ENCODE data around the gene PRR35.

Gene PRR35

GRCh38 chr16:560204-560700 lies at the start of gene PRR35:
TSS of gene PRR35 (plus strand) at chr16:560394. CDS start at chr16:563295, 2,901 bp downstream.
- no peak within 1 kb of the TSS for H3K4me3 ChIP-seq (ENCODE audit: low read length)
- no peak within 1 kb of the TSS for H3K27ac ChIP-seq (ENCODE audit: low read depth, low read length)
- no peak within 1 kb of the TSS for H3K9ac ChIP-seq (ENCODE audit: low read length)
- H3K36me3 ChIP-seq (ENCODE audit: control insufficient read depth, insufficient read depth, low read length): no peaks in the 10 kb centered on the region
- H3K27me3 ChIP-seq (ENCODE audit: control insufficient read depth, insufficient read depth, low read length): peaks cover 19% of the 10 kb centered on the region
- H3K4me1 ChIP-seq (ENCODE audit: control insufficient read depth, insufficient read depth, low read length): no peaks in the 10 kb centered on the region

DNA sequence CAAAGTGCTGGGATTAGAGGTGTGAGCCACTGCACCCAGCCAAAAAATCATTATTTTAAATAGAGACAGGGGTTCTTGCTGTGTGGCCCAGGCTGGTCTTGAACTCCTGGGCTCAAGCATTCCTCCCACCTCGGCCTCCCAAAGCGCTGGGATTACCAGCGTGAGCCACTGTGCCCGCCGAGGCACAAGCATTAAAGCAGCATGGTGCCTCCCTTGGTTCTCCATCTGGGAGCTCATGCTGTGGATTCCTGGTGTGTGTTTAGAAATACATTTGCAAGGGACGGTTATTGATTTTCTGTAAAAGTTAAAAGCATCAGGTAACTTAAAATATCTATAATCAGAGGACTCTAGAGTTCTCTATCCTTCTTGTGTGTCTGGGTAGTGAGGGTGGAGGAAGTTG lies 47.4 kb upstream of the PRR35 start:
- no peak overlapping the region for H3K4me3 ChIP-seq (ENCODE audit: low read length)
- no peaks in the 10 kb centered on the region for H3K27me3 ChIP-seq (ENCODE audit: control insufficient read depth, insufficient read depth, low read length)
- no peaks in the 10 kb centered on the region for H3K4me1 ChIP-seq (ENCODE audit: control insufficient read depth, insufficient read depth, low read length)
- H3K27ac ChIP-seq (ENCODE audit: low read depth, low read length): no peak overlapping the region
- H3K36me3 ChIP-seq (ENCODE audit: control insufficient read depth, insufficient read depth, low read length): no peaks in the 10 kb centered on the region
- H3K9ac ChIP-seq (ENCODE audit: low read length): no peak overlapping the region

DNA sequence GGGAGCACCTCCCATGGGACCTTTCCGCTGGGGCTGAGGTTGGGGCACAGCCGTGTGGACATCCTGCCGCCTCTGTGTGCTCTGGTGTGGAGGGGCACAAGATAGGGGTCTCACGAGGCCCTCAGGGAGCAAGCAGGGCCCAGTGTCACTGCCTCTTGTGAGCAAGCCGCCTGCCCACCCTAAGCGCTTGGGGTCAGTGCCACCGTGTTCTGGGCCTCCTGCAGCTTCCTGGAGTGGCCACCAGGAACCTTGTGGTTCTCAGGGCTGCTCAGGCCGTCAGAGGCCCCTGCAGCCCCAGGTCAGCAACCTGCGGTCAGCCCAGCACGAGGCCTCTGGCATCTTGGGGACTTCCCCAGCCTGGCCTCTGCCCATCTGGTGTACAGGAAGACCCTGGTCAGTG lies 46.2 kb upstream of the PRR35 start:
- Histone ChIP-seq H3K4me3 (ENCODE audit: low read length) (no peak overlapping the region), H3K36me3 (ENCODE audit: control insufficient read depth, insufficient read depth, low read length) (no peaks in the 10 kb centered on the region), H3K9ac (ENCODE audit: low read length) (no peak overlapping the region), H3K27me3 (ENCODE audit: control insufficient read depth, insufficient read depth, low read length) (no peaks in the 10 kb centered on the region), H3K27ac (ENCODE audit: low read depth, low read length) (no peak overlapping the region), H3K4me1 (ENCODE audit: control insufficient read depth, insufficient read depth, low read length) (no peaks in the 10 kb centered on the region)

GRCh38 chr16:515175-515938 lies 44.8 kb upstream of the PRR35 start:
- Histone ChIP-seq H3K27ac (ENCODE audit: low read depth, low read length) (no peak overlapping the region), H3K27me3 (ENCODE audit: control insufficient read depth, insufficient read depth, low read length) (no peaks in the 10 kb centered on the region), H3K36me3 (ENCODE audit: control insufficient read depth, insufficient read depth, low read length) (peaks cover 7% of the 10 kb centered on the region), H3K4me1 (ENCODE audit: control insufficient read depth, insufficient read depth, low read length) (no peaks in the 10 kb centered on the region), H3K9ac (ENCODE audit: low read length) (no peak overlapping the region), H3K4me3 (ENCODE audit: low read length) (no peak overlapping the region)

DNA sequence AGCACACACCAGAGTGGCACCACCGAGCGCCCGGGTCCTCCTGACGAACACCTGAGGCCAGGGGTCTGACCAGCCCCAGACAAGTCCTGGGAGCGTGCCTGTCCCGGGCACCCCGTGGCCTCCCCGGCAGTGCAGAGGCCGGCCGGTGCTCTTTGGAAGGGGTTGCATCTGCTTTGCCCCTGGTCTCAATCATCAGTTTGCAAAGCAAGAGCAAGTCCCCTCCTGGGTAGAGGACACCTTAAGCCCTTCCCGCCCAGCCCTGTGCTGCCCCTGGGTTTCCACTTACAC lies 44.3 kb upstream of the PRR35 start:
- no peaks in the 10 kb centered on the region for H3K27me3 ChIP-seq (ENCODE audit: control insufficient read depth, insufficient read depth, low read length)
- H3K4me3 ChIP-seq (ENCODE audit: low read length): no peak overlapping the region
- no peak overlapping the region for H3K27ac ChIP-seq (ENCODE audit: low read depth, low read length)
- no peaks in the 10 kb centered on the region for H3K4me1 ChIP-seq (ENCODE audit: control insufficient read depth, insufficient read depth, low read length)
- H3K36me3 ChIP-seq (ENCODE audit: control insufficient read depth, insufficient read depth, low read length): peaks cover 11% of the 10 kb centered on the region
- no peak overlapping the region for H3K9ac ChIP-seq (ENCODE audit: low read length)

GRCh38 chr16:516301-516700 lies 43.9 kb upstream of the PRR35 start:
- no peak overlapping the region for H3K27ac ChIP-seq (ENCODE audit: low read depth, low read length)
- H3K36me3 ChIP-seq (ENCODE audit: control insufficient read depth, insufficient read depth, low read length): peaks cover 11% of the 10 kb centered on the region
- no peaks in the 10 kb centered on the region for H3K27me3 ChIP-seq (ENCODE audit: control insufficient read depth, insufficient read depth, low read length)

DNA sequence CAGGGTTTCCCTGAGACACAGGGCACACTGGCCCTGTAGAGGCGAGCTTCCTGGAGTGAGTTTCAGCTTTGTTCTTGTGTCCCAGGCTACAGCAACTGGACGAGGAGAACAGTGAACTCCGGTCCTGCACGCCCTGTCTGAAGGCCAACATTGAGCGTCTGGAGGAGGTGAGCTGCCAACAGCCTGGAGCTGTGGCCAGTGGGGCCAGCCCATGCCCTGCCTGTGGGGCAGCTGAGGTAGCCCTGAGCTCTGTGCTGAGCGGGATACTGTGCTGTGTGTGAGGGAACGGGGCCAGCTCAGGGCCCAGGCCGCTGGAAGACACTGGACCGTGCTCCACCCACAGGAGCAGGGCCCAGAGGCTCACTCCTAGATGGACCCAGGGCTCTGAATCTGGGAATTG lies 41.3 kb upstream of the PRR35 start:
- no peak overlapping the region for H3K4me3 ChIP-seq (ENCODE audit: low read length)
- peaks cover 11% of the 10 kb centered on the region for H3K36me3 ChIP-seq (ENCODE audit: control insufficient read depth, insufficient read depth, low read length)
- no peak overlapping the region for H3K9ac ChIP-seq (ENCODE audit: low read length)
- no peak overlapping the region for H3K27ac ChIP-seq (ENCODE audit: low read depth, low read length)
- H3K4me1 ChIP-seq (ENCODE audit: control insufficient read depth, insufficient read depth, low read length): no peaks in the 10 kb centered on the region
- H3K27me3 ChIP-seq (ENCODE audit: control insufficient read depth, insufficient read depth, low read length): no peaks in the 10 kb centered on the region

More at GRCh38 chr16:516301-516700, 43.9 kb upstream of the PRR35 start:
- H3K9ac ChIP-seq (ENCODE audit: low read length): no peak overlapping the region
- H3K4me3 ChIP-seq (ENCODE audit: low read length): no peak overlapping the region
- H3K4me1 ChIP-seq (ENCODE audit: control insufficient read depth, insufficient read depth, low read length): no peaks in the 10 kb centered on the region

- H3K9ac ChIP-seq (ENCODE audit: low read length): no peak overlapping the region
- H3K4me3 ChIP-seq (ENCODE audit: low read length): no peak overlapping the region
- no peak overlapping the region for H3K27ac ChIP-seq (ENCODE audit: low read depth, low read length)
- no peaks in the 10 kb centered on the region for H3K4me1 ChIP-seq (ENCODE audit: control insufficient read depth, insufficient read depth, low read length)
- no peaks in the 10 kb centered on the region for H3K27me3 ChIP-seq (ENCODE audit: control insufficient read depth, insufficient read depth, low read length)
- peaks cover 11% of the 10 kb centered on the region for H3K36me3 ChIP-seq (ENCODE audit: control insufficient read depth, insufficient read depth, low read length)
Observed at GRCh38 chr16:519425-519824, 40.8 kb upstream of the PRR35 start.

DNA sequence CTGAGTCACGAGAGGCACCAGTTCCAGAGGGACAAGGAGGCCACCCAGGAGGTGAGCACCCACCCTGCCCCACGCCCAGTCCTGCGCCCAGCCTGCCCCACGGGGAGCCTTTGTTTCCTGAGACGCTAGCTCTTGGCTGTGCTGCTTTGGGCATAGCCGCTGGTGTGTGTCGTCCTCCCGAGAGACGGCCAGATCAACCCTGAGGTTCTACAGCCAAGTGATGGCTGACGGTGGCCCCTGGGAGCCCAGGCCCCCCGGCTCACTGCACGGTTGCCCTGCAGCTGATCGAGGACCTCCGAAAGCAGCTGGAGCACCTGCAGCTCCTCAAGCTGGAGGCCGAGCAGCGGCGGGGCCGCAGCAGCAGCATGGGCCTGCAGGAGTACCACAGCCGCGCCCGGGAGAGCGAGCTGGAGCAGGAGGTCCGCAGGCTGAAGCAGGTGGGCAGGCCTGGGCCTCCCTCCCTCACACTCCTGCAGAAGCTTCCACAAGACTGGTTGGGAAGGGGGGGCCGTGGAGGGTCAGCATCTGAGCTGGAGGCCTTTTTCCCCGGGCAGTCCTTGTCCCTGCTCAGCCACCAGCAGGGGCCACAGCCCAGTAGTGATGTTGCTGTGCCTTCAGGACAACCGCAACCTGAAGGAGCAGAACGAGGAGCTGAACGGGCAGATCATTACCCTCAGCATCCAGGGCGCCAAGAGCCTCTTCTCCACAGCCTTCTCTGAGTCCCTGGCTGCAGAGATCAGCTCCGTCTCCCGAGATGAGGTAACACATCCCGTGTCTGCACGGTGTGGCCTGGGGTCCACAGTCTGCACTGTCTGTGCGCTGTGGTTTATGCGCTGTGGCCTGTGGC lies 40.1 kb upstream of the PRR35 start:
- Histone ChIP-seq H3K9ac (ENCODE audit: low read length) (no peak overlapping the region), H3K4me1 (ENCODE audit: control insufficient read depth, insufficient read depth, low read length) (no peaks in the 10 kb centered on the region), H3K36me3 (ENCODE audit: control insufficient read depth, insufficient read depth, low read length) (peaks cover 11% of the 10 kb centered on the region), H3K27ac (ENCODE audit: low read depth, low read length) (no peak overlapping the region), H3K27me3 (ENCODE audit: control insufficient read depth, insufficient read depth, low read length) (no peaks in the 10 kb centered on the region), H3K4me3 (ENCODE audit: low read length) (no peak overlapping the region)

DNA sequence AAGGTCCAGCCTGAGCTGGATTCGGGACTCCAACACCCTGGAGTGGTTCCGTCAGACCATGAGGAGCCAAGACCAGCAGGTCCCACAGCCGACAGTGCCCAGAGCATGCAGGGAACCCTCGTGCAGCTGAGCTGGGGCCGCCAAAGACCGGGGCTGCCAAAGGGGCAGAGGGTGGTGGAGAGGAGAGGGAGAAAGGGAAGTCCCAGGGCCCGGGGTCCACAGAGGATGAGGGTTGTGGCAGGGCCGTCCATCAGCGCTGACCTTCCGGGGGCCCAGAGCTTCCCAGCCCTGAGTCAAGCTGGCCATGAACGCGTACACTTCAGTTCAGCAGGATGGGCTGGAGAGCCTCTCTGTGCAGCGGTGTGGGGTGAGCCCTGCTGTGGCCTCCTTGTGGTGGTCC lies 39.3 kb upstream of the PRR35 start:
- Histone ChIP-seq H3K9ac (ENCODE audit: low read length) (no peak overlapping the region), H3K27ac (ENCODE audit: low read depth, low read length) (no peak overlapping the region), H3K27me3 (ENCODE audit: control insufficient read depth, insufficient read depth, low read length) (no peaks in the 10 kb centered on the region), H3K4me3 (ENCODE audit: low read length) (no peak overlapping the region), H3K36me3 (ENCODE audit: control insufficient read depth, insufficient read depth, low read length) (peaks cover 11% of the 10 kb centered on the region), H3K4me1 (ENCODE audit: control insufficient read depth, insufficient read depth, low read length) (peaks cover 1% of the 10 kb centered on the region)

DNA sequence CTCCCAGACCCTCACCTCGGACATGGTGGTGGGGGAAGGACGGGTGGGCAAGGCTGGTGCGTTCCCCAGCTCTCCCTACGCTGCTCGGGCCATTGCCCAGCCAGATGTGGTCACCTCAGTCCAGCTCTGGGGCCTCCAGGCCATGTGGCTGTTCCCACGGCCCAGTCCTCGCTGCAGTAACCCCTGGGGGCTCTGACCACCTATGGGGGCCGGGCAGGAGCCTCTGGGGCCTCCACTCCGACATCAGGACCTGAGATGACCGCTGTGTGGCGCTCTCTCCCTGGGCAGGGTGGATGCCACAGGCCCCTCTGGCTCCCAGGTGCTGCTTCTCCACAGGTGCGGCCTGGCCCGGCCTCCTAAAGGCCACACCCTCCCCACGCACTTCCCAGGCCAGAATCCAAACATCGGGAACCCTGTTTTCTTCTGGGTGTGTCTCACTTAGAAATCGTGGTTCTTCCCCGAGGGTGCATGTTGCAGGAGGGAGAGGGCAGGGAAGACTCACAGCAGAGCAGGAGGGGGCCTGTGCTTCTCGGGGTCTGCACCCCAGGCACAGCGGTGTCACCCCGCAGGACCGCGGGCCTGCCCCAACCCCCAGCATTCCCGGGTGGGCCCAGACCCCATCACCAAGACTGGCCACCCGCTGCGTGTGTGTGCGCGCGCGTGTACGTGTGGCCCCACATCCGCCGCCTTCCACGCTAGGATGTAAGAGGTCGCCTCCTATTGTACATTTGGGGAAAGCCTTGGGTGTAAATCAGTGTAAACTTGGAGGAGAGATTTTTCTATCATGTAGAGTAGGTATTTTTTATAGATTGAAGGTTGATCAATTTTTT lies 38.6 kb upstream of the PRR35 start:
- no peak overlapping the region for H3K9ac ChIP-seq (ENCODE audit: low read length)

More for the DNA sequence above, 38.6 kb upstream of the PRR35 start:
- no peak overlapping the region for H3K27ac ChIP-seq (ENCODE audit: low read depth, low read length)
- H3K27me3 ChIP-seq (ENCODE audit: control insufficient read depth, insufficient read depth, low read length): no peaks in the 10 kb centered on the region
- no peak overlapping the region for H3K4me3 ChIP-seq (ENCODE audit: low read length)
- peaks cover 11% of the 10 kb centered on the region for H3K36me3 ChIP-seq (ENCODE audit: control insufficient read depth, insufficient read depth, low read length)
- H3K4me1 ChIP-seq (ENCODE audit: control insufficient read depth, insufficient read depth, low read length): peaks cover 8% of the 10 kb centered on the region
